ENCODE results near the gene ACACA.

- TF ChIP-seq ZNF239 (tag by site-specific recombination; IDR thresholded peaks at IDR 0.05) = no peak
- no peak for TF ChIP-seq ZNF423 (tag by site-specific recombination; IDR thresholded peaks at IDR 0.05)
- TF ChIP-seq CTCF (tag by site-specific recombination; IDR thresholded peaks at IDR 0.05) = no peak
- no peak for TF ChIP-seq ZNF580 (tag by site-specific recombination; IDR thresholded peaks at IDR 0.05)
- TF ChIP-seq REST (tag by site-specific recombination; IDR thresholded peaks at IDR 0.05) = no peak
- TF ChIP-seq PRDM1 (tag by site-specific recombination; IDR thresholded peaks at IDR 0.05) = no peak
- TF ChIP-seq PBX3 (CRISPR knock-in tag; IDR thresholded peaks at IDR 0.05) = no peak
- TF ChIP-seq ZEB2 (tag by site-specific recombination; IDR thresholded peaks at IDR 0.05) = no peak
These were observed 46.0 kb downstream of the ACACA start for GRCh38 chr17:37360632-37361031.

Data from HEK293 (cell line).